Measurements from ENCODE around the gene PLXNB3. TPM values are rescaled to one million over a fixed set of nuclear protein-coding genes. Genes with fewer than 3 reads are reported as not detected.

Gene PLXNB3
- not detected in 2 replicates for total RNA-seq (2014; rRNA removed; shearing (Covaris generic); ENCODE audit: low replicate concordance)

DNA sequence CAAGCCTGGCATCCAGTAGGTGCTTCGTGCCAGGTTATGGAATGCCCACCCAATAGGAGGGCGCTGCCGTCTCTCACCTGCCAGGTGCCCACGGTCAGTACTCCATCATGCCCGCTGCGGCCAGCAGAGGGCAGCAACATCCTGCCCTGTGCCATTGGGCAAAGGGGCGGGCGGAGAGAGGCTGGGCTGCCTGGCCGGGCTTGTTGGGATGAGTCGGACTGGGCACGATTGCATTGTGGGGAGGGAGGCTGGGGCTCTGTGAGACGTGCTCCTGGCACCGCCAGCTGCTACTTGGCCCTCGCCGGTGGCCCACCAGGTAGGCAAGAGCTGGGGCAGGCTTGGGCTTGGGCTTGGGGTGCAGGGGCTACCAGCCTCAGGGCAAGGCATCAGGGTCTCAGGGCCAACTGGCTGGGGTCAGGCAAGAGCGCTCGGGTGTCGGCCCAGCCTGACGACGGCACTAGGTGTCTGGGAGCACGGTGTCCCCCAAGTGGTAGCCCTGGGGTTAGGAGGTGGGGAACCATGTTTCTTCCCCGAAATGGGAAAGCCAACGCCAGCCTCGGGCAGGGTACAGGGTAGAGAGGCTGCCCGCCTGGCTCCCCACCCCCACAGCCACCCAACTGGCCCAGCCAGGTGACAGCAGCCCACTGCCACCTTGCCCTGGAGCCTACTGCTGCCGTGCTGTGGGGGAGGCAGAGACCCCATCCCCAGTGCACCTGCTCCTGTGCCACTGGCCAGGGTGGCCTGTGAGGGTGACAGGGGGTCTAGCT is at the start of gene PLXNB3:
Gene PLXNB3, plus strand, starts transcription at position 261 of the 767 bp plus-strand sequence. CDS start 1,287 bp downstream, outside the sequence.
- no peaks in the 10 kb centered on the region for H3K36me3 ChIP-seq (ENCODE audit: insufficient read depth, low read length)
- no peak within 1 kb of the TSS for H3K4me3 ChIP-seq (ENCODE audit: low read length)
- 0 out of 2 replicates have a peak, but pooled peaks cover 4% of the 10 kb centered on the region for H4K20me1 ChIP-seq (ENCODE audit: insufficient read depth, low read depth, low read length)
- DNase-seq, result peak; percentile 87
- no peak within 1 kb of the TSS for H3K27ac ChIP-seq (ENCODE audit: low read length)
- H2AFZ ChIP-seq (ENCODE audit: low read length), result no peak within 1 kb of the TSS
- no peaks in the 10 kb centered on the region for H3K9me2 ChIP-seq (replicated peaks; ENCODE audit: insufficient read depth, low read length)
- H3K27me3 ChIP-seq (ENCODE audit: low read length), result no peaks in the 10 kb centered on the region
- no peak within 1 kb of the TSS for H3K9ac ChIP-seq (ENCODE audit: low read length)
- no peaks in the 10 kb centered on the region for H3K9me3 ChIP-seq (ENCODE audit: low read length)
- no peaks in the 10 kb centered on the region for H3K4me1 ChIP-seq (ENCODE audit: low read length)
- H3K4me2 ChIP-seq (ENCODE audit: low read depth, low read length, poor library complexity, severe bottlenecking), result no peak within 1 kb of the TSS
- no peaks in the 10 kb centered on the region for H3K79me2 ChIP-seq (ENCODE audit: low read length)

GRCh38 chrX:153714256-153714655 is 49.8 kb upstream of the PLXNB3 start:
- Histone ChIP-seq H3K4me3 (ENCODE audit: low read length) (no peak overlapping the region), H2AFZ (ENCODE audit: low read length) (no peak overlapping the region), H3K9ac (ENCODE audit: low read length) (no peak overlapping the region), H3K27me3 (ENCODE audit: low read length) (no peaks in the 10 kb centered on the region), H3K4me1 (ENCODE audit: low read length) (peaks cover 4% of the 10 kb centered on the region), H3K4me2 (ENCODE audit: low read depth, low read length, poor library complexity, severe bottlenecking) (no peak overlapping the region), H4K20me1 (ENCODE audit: insufficient read depth, low read depth, low read length) (no peaks in the 10 kb centered on the region), H3K9me3 (ENCODE audit: low read length) (no peaks in the 10 kb centered on the region), H3K27ac (ENCODE audit: low read length) (no peak overlapping the region), H3K9me2 (replicated peaks; ENCODE audit: insufficient read depth, low read length) (no peaks in the 10 kb centered on the region), H3K36me3 (ENCODE audit: insufficient read depth, low read length) (peaks cover 9% of the 10 kb centered on the region; the same call in 1 of the 2 replicates), H3K79me2 (ENCODE audit: low read length) (no peaks in the 10 kb centered on the region; the same call in 1 of the 2 replicates)
- no peak for DNase-seq

GRCh38 chrX:153717445-153717844 is 46.6 kb upstream of the PLXNB3 start:
- no peaks in the 10 kb centered on the region for H3K9me2 ChIP-seq (replicated peaks; ENCODE audit: insufficient read depth, low read length)
- H2AFZ ChIP-seq (ENCODE audit: low read length), result no peak overlapping the region
- H3K27me3 ChIP-seq (ENCODE audit: low read length), result no peaks in the 10 kb centered on the region
- peaks cover 9% of the 10 kb centered on the region for H3K4me1 ChIP-seq (ENCODE audit: low read length)
- peaks cover 17% of the 10 kb centered on the region for H3K36me3 ChIP-seq (ENCODE audit: insufficient read depth, low read length)
- DNase-seq, result no peak
- peaks cover 7% of the 10 kb centered on the region; the same call in 1 of the 2 replicates for H4K20me1 ChIP-seq (ENCODE audit: insufficient read depth, low read depth, low read length)
- H3K9ac ChIP-seq (ENCODE audit: low read length), result no peak overlapping the region
- no peak overlapping the region for H3K27ac ChIP-seq (ENCODE audit: low read length)
- H3K4me3 ChIP-seq (ENCODE audit: low read length), result no peak overlapping the region
- H3K79me2 ChIP-seq (ENCODE audit: low read length), result peaks cover 12% of the 10 kb centered on the region
- no peaks in the 10 kb centered on the region for H3K9me3 ChIP-seq (ENCODE audit: low read length)
- H3K4me2 ChIP-seq (ENCODE audit: low read depth, low read length, poor library complexity, severe bottlenecking), result no peak overlapping the region

DNA sequence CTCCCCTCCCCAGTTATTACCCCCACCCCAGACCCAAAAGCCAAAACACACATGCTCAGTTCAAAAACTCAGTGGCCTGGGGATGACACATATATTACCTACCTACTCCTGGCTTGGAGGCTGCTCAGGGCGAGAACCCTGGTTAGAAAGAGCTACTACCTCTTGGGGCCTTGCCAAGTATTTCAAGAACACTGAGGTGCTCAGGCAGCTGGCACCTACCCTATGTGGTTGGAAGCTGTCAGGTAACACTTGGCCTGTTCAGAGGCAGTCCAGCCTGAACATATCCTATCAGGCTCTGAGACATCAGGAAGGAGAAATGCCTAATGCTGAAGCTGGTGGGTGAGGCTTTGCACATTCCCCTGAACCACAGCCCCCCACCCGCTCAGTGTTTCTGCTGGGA is 44.8 kb upstream of the PLXNB3 start:
- no peak overlapping the region for H2AFZ ChIP-seq (ENCODE audit: low read length)
- peaks cover 24% of the 10 kb centered on the region for H3K79me2 ChIP-seq (ENCODE audit: low read length)
- H3K4me2 ChIP-seq (ENCODE audit: low read depth, low read length, poor library complexity, severe bottlenecking), result no peak overlapping the region
- no peaks in the 10 kb centered on the region for H3K9me2 ChIP-seq (replicated peaks; ENCODE audit: insufficient read depth, low read length)
- H3K4me1 ChIP-seq (ENCODE audit: low read length), result peaks cover 14% of the 10 kb centered on the region
- no peak overlapping the region for H3K27ac ChIP-seq (ENCODE audit: low read length)
- peaks cover 17% of the 10 kb centered on the region for H3K36me3 ChIP-seq (ENCODE audit: insufficient read depth, low read length)
- no peaks in the 10 kb centered on the region for H3K27me3 ChIP-seq (ENCODE audit: low read length)
- H4K20me1 ChIP-seq (ENCODE audit: insufficient read depth, low read depth, low read length), result peaks cover 17% of the 10 kb centered on the region; the same call in 1 of the 2 replicates
- no peak overlapping the region for H3K9ac ChIP-seq (ENCODE audit: low read length)
- no peaks in the 10 kb centered on the region for H3K9me3 ChIP-seq (ENCODE audit: low read length)
- DNase-seq, result no peak
- H3K4me3 ChIP-seq (ENCODE audit: low read length), result no peak overlapping the region

DNA sequence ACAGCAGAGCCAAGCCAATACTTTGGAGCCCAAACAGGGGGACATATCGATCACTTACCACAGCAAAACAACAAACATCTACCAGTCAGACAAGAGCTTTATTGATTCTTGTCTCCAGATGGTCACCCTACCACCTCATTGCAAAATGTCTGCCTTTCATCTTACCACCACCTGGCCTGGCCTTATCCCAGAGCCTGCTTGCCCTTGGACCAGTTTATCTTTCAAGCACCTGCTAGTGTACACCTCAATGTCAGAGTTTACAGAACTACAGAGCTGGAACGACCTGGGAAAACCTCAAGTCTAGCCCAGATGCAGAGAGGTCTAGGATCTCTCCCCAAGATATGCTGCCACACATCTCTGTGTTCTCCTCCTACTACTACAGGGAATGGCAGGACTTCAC is 44.3 kb upstream of the PLXNB3 start:
- Histone ChIP-seq H3K4me1 (ENCODE audit: low read length) (peaks cover 14% of the 10 kb centered on the region), H3K27me3 (ENCODE audit: low read length) (no peaks in the 10 kb centered on the region), H3K79me2 (ENCODE audit: low read length) (peaks cover 24% of the 10 kb centered on the region), H3K9me3 (ENCODE audit: low read length) (no peaks in the 10 kb centered on the region), H2AFZ (ENCODE audit: low read length) (no peak overlapping the region), H3K9me2 (replicated peaks; ENCODE audit: insufficient read depth, low read length) (no peaks in the 10 kb centered on the region), H3K9ac (ENCODE audit: low read length) (no peak overlapping the region), H3K36me3 (ENCODE audit: insufficient read depth, low read length) (peaks cover 17% of the 10 kb centered on the region), H3K4me2 (ENCODE audit: low read depth, low read length, poor library complexity, severe bottlenecking) (no peak overlapping the region), H3K27ac (ENCODE audit: low read length) (no peak overlapping the region), H4K20me1 (ENCODE audit: insufficient read depth, low read depth, low read length) (peaks cover 17% of the 10 kb centered on the region; the same call in 1 of the 2 replicates), H3K4me3 (ENCODE audit: low read length) (no peak overlapping the region)
- DNase-seq, result no peak

GRCh38 chrX:153722704-153723350 is 41.2 kb upstream of the PLXNB3 start:
- no peaks in the 10 kb centered on the region for H3K9me2 ChIP-seq (replicated peaks; ENCODE audit: insufficient read depth, low read length)
- H3K27me3 ChIP-seq (ENCODE audit: low read length), result no peaks in the 10 kb centered on the region
- H3K4me2 ChIP-seq (ENCODE audit: low read depth, low read length, poor library complexity, severe bottlenecking), result peak overlapping the region; percentile 83
- H3K79me2 ChIP-seq (ENCODE audit: low read length), result peaks cover 24% of the 10 kb centered on the region
- no peaks in the 10 kb centered on the region for H3K9me3 ChIP-seq (ENCODE audit: low read length)
- peaks cover 17% of the 10 kb centered on the region; the same call in 1 of the 2 replicates for H4K20me1 ChIP-seq (ENCODE audit: insufficient read depth, low read depth, low read length)
- peak overlapping the region; percentile 84 for H3K9ac ChIP-seq (ENCODE audit: low read length)
- peaks cover 12% of the 10 kb centered on the region for H3K36me3 ChIP-seq (ENCODE audit: insufficient read depth, low read length)
- DNase-seq, result no peak
- peak overlapping the region; percentile 65 for H3K27ac ChIP-seq (ENCODE audit: low read length)
- peaks cover 42% of the 10 kb centered on the region for H3K4me1 ChIP-seq (ENCODE audit: low read length)
- H3K4me3 ChIP-seq (ENCODE audit: low read length), result peak overlapping the region; percentile 69
- no peak overlapping the region for H2AFZ ChIP-seq (ENCODE audit: low read length)

DNA sequence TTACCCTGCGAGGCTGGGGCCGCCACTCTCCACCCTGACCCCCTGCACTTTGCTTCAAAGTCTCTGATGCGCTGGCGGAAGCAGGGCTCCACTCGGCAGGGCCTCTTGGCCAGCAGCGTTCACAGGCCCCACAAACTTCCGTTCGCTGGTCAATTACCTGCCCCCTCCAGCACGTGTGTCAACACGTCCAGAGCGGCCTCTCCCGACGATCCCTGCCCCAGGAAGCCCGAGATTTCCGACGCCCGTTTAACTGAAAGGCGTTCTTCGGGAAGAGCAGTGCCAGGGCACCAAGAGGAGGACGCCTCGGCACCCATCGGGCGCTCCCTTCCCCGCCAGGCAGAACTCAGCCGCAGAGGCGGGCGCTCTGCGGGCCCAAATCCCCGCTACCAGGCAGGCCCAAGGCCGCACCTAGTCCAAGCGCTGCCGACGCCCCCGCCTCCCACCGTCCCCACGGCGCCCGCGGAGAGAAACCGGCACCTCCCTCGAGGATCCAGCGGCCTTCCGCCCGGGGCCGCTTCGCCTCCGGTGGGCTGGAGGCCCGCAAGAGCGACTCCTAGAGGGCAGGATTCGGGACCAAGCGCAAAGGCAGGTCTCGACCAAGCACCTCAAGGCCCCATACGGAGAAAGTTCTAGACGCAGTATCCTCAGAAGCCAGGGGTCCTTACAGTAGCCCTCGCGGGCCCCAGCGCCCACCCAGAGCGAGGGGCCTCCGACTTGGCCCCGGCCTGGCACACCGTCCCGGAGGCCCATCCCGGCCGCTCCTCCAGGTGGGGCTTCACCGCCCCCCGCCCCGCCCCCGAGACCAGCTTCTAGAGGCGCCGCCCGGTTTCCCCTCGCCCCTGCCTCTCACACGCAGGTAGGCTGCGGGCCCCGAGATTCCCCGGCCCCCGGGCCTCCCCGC is 40.4 kb upstream of the PLXNB3 start:
- Histone ChIP-seq H3K9ac (ENCODE audit: low read length) (peak overlapping the region; percentile 84), H3K4me1 (ENCODE audit: low read length) (peaks cover 43% of the 10 kb centered on the region), H3K9me3 (ENCODE audit: low read length) (no peaks in the 10 kb centered on the region), H3K79me2 (ENCODE audit: low read length) (peaks cover 24% of the 10 kb centered on the region), H2AFZ (ENCODE audit: low read length) (no peak overlapping the region), H3K27me3 (ENCODE audit: low read length) (no peaks in the 10 kb centered on the region), H3K4me3 (ENCODE audit: low read length) (peak overlapping the region; percentile 69), H3K4me2 (ENCODE audit: low read depth, low read length, poor library complexity, severe bottlenecking) (peak overlapping the region; percentile 83), H4K20me1 (ENCODE audit: insufficient read depth, low read depth, low read length) (peaks cover 17% of the 10 kb centered on the region; the same call in 1 of the 2 replicates), H3K36me3 (ENCODE audit: insufficient read depth, low read length) (peaks cover 11% of the 10 kb centered on the region), H3K9me2 (replicated peaks; ENCODE audit: insufficient read depth, low read length) (no peaks in the 10 kb centered on the region), H3K27ac (ENCODE audit: low read length) (peak overlapping the region; percentile 65)
- DNase-seq, result peak; percentile 80

All from Karpas-422 (cell line).